ENCODE data around the gene EMD. TPM values are rescaled to one million over a fixed set of nuclear protein-coding genes. Genes with fewer than 3 reads are reported as not detected.

The EMD gene
- total RNA-seq, 1 experiment from 2014 or later = 107 TPM

DNA sequence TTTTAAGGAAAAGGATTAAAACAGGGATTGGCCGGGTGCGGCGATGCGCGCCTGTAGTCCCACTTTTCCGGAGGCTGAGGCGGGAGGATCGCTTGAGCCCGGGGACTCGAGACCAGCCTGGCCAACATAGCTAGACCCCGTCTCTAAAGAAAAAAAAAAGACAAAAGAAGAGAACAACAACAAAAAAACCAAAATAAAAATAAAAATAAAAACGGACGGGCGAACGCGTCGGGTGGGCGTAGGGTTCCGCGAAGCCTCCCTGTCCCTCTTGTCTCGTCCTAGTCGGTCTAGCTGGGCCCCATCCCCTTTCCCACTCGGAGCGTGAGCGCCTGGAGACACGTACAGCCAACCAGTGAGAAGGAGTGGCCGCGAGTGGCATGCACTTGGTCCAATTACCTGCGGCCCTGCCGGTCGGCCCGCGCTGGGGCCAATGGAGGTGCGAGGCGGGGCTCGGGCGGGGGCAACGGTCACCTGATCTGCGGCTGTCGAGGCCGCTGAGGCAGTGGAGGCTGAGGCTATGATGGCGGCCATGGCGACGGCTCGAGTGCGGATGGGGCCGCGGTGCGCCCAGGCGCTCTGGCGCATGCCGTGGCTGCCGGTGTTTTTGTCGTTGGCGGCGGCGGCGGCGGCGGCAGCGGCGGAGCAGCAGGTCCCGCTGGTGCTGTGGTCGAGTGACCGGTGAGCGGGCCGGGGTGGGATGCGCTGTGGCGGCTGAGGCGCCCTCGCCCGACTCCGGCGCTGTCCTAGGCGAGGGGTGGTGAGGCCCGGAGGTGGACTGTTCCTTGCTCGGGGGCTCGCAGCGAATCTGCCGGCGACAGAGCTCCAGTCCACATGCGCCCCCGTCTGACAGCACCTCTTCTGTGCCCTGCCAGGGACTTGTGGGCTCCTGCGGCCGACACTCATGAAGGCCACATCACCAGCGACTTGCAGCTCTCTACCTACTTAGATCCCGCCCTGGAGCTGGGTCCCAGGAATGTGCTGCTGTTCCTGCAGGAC lies 49.4 kb downstream of the EMD start, which contains the start of gene ATP6AP1:
TSS of gene ATP6AP1 (plus strand) at position 502 of the 996 bp plus-strand sequence. CDS start at position 518, 16 bp downstream.
- H3K9me3 Mint-ChIP-seq (ENCODE audit: unreplicated experiment) = no peaks in the 10 kb centered on the region
- intact Hi-C loops (cut with micrococcal nuclease) = no loop called here
- H3K27me3 Mint-ChIP-seq (ENCODE audit: insufficient read depth, unreplicated experiment) = peaks cover 15% of the 10 kb centered on the region
- H3K4me3 Mint-ChIP-seq (ENCODE audit: unreplicated experiment) = peak within 1 kb of the TSS; percentile 74
- H3K4me1 Mint-ChIP-seq (ENCODE audit: insufficient read depth, unreplicated experiment) = no peaks in the 10 kb centered on the region
- H3K36me3 Mint-ChIP-seq (ENCODE audit: insufficient read depth, unreplicated experiment) = peaks cover 5% of the 10 kb centered on the region
- ChIA-PET CTCF (interaction anchor here (0.7 to 1.5 kb wide), 3 partner anchors 14 to 55 kb away, joined by 3 to 9 read pairs (median 3); partner anchors contain the start of gene FLNA), POLR2A (interaction anchor here (0.5 to 4.3 kb wide), 10 partner anchors 13 to 61 kb away, joined by 3 to 31 read pairs (median 4); partner anchors contain the start of genes DNASE1L1, FAM50A, RPL10 and SLC10A3)
- H3K27ac Mint-ChIP-seq (ENCODE audit: low read depth, unreplicated experiment) = peak within 1 kb of the TSS; percentile 75
- DNase-seq (ENCODE audit: unreplicated experiment) = peak; percentile 89
- TSS peak; percentile 68 for BruUV-seq (replicated peaks)
- TF ChIP-seq, protein P1, sequence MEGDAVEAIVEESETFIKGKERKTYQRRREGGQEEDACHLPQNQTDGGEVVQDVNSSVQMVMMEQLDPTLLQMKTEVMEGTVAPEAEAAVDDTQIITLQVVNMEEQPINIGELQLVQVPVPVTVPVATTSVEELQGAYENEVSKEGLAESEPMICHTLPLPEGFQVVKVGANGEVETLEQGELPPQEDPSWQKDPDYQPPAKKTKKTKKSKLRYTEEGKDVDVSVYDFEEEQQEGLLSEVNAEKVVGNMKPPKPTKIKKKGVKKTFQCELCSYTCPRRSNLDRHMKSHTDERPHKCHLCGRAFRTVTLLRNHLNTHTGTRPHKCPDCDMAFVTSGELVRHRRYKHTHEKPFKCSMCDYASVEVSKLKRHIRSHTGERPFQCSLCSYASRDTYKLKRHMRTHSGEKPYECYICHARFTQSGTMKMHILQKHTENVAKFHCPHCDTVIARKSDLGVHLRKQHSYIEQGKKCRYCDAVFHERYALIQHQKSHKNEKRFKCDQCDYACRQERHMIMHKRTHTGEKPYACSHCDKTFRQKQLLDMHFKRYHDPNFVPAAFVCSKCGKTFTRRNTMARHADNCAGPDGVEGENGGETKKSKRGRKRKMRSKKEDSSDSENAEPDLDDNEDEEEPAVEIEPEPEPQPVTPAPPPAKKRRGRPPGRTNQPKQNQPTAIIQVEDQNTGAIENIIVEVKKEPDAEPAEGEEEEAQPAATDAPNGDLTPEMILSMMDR (IDR thresholded peaks at IDR 0.05; ENCODE audit: unreplicated experiment) = no peak

DNA sequence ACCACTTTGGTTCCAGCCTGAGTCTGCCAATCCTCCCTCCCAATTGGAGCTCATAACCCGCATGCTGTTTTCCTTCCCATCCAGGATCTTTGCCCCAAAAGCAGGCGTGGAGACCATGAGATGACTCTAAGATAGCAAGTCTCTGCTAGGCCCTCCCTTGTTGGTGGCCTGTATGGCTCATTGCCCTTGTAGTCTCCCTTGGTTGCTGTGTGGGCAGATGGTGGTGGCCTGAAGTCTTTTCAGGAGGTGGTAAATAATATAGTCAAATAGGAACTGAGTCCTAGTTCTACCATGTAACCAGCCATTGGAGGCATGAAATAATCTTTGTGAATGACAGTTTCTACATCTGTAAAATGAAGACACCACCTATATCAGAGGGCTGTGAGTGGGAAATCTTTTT lies 50.6 kb downstream of the EMD start:
- no peaks in the 10 kb centered on the region for H3K4me1 Mint-ChIP-seq (ENCODE audit: insufficient read depth, unreplicated experiment)
- no peak for DNase-seq (ENCODE audit: unreplicated experiment)
- TF ChIP-seq, protein P1 (IDR thresholded peaks at IDR 0.05; ENCODE audit: unreplicated experiment) = no peak
- peaks cover 25% of the 10 kb centered on the region for H3K27me3 Mint-ChIP-seq (ENCODE audit: insufficient read depth, unreplicated experiment)
- POLR2A ChIA-PET = interaction anchor here (1.2 to 4.3 kb wide), 5 partner anchors 14 to 60 kb away, joined by 3 to 31 read pairs (median 8); partner anchors contain the start of genes DNASE1L1, FAM50A, RPL10 and SLC10A3
- BruUV-seq (replicated peaks) = TSS peak; percentile 69
- no peak overlapping the region for H3K27ac Mint-ChIP-seq (ENCODE audit: low read depth, unreplicated experiment)
- H3K4me3 Mint-ChIP-seq (ENCODE audit: unreplicated experiment) = peak overlapping the region; percentile 74
- peaks cover 6% of the 10 kb centered on the region for H3K36me3 Mint-ChIP-seq (ENCODE audit: insufficient read depth, unreplicated experiment)
- intact Hi-C loops (cut with micrococcal nuclease) = no loop called here
- CTCF ChIA-PET = interaction anchor here (0.6 to 1.5 kb wide), 5 partner anchors 12 to 330 kb away, joined by 3 to 9 read pairs (median 6); partner anchors contain the start of gene FLNA
- no peaks in the 10 kb centered on the region for H3K9me3 Mint-ChIP-seq (ENCODE audit: unreplicated experiment)

DNA sequence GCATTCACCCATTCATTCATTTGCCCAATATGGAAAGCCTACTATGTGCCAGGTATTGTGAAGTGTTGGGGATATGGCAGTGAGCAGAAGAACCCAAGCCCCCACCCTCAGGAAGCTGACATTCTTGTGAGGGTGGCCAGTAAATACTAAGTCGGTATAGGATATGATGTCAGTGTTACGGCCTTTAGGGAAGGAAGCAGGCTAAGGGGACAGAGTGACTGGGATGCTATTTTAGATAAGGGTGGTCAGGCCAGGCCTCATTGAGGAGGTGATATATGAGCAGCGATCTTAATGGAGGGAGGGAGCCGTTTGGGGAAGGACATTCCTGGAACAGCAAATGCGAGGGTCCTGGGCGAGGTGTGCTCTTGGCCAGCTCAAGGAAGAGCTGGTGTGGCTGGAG lies 51.4 kb downstream of the EMD start:
- CTCF ChIA-PET = interaction anchor here (0.7 to 1.1 kb wide), 3 partner anchors 55 to 331 kb away, joined by 3 to 6 read pairs (median 6); no protein-coding TSS in a partner anchor
- BruUV-seq (replicated peaks) = no TSS peak

More for the DNA sequence above, 51.4 kb downstream of the EMD start:
- Mint-ChIP-seq H3K4me3 (ENCODE audit: unreplicated experiment) (no peak overlapping the region), H3K9me3 (ENCODE audit: unreplicated experiment) (no peaks in the 10 kb centered on the region), H3K4me1 (ENCODE audit: insufficient read depth, unreplicated experiment) (no peaks in the 10 kb centered on the region), H3K27ac (ENCODE audit: low read depth, unreplicated experiment) (peak overlapping the region; percentile 61), H3K36me3 (ENCODE audit: insufficient read depth, unreplicated experiment) (peaks cover 13% of the 10 kb centered on the region), H3K27me3 (ENCODE audit: insufficient read depth, unreplicated experiment) (peaks cover 26% of the 10 kb centered on the region)
- no peak for DNase-seq (ENCODE audit: unreplicated experiment)
- POLR2A ChIA-PET = interaction anchor here (1.0 kb wide), 1 partner anchor 33 kb away, joined by 3 read pairs; the partner anchor contains the start of gene RPL10
- TF ChIP-seq, protein P1 (IDR thresholded peaks at IDR 0.05; ENCODE audit: unreplicated experiment) = no peak
- intact Hi-C loops (cut with micrococcal nuclease) = no loop called here

Data from MCF 10A (cell line).